SU-DHL-6 (cell line): ENCODE measurements around the gene NUP205.

Experiments used
- CTCF ChIP-seq: fragments of 200-600 bp; sonication (generic); IDR thresholded peaks from one replicate; pipeline ENCODE4 v1.5.1; 2017; ENCODE audit warnings: antibody characterized with exemption, mild to moderate bottlenecking, low read length, moderate library complexity; ENCODE audit not compliant: insufficient read depth, poor library complexity, severe bottlenecking
- EZH2phosphoT487 ChIP-seq: fragments of 200-600 bp; sonication (generic), shearing (Covaris generic); conservative IDR thresholded peaks from 2 replicates; pipeline ENCODE4 v1.6.1; 2018; ENCODE audit warnings: mild to moderate bottlenecking, antibody characterized with exemption, low read length, moderate library complexity, mixed read lengths

DNA sequence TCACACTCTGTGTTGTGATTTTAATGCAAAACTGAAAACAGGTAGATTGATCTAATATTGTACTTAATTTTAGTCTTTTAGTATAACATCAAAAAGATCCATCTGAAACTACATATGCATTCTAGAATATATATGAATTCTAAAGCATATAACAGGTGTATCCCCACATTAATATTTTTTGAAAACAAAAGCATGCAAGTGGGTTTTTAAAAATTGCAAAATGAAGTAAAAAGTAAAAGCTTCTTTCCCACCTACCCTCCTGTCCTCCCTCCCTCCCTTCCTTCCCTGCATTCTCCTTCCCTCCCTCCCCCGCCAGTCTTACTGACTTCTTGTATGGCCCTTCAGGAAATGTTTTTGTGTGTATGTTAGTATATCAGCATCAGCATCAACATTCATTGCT lies 90.0 kb downstream of the NUP205 start:
- no peak for TF ChIP-seq CTCF
- TF ChIP-seq EZH2phosphoT487: no peak
